HG03039 (cell line): ENCODE measurements around the gene BRD3.

Experiments
- ATAC-seq: cut with Tn5 transposase; IDR thresholded peaks from one replicate; pipeline ENCODE4 v1.9.1; 2021; ENCODE audit warnings: mild to moderate bottlenecking, moderate library complexity; ENCODE audit not compliant: unreplicated experiment

Gene BRD3

GRCh38 chr9:134066913-134067851 is 644 bp downstream of the BRD3 start:
- peak; percentile 8 for ATAC-seq

GRCh38 chr9:134066526-134066912 is 1.3 kb downstream of the BRD3 start:
- no peak for ATAC-seq

- ATAC-seq = no peak
Measured at GRCh38 chr9:134065612-134066419, 2.0 kb downstream of the BRD3 start.

- ATAC-seq = no peak
Measured at GRCh38 chr9:134064711-134065110, 3.1 kb downstream of the BRD3 start.

- ATAC-seq = no peak
Measured at GRCh38 chr9:134063571-134064450, 4.0 kb downstream of the BRD3 start.

- no peak for ATAC-seq
Measured at GRCh38 chr9:134063088-134063570, 4.7 kb downstream of the BRD3 start.

- ATAC-seq = no peak
Measured at GRCh38 chr9:134062461-134063087, 5.3 kb downstream of the BRD3 start.

GRCh38 chr9:134061688-134062371 is 6.0 kb downstream of the BRD3 start:
- ATAC-seq = no peak

GRCh38 chr9:134061019-134061687 is 6.7 kb downstream of the BRD3 start:
- ATAC-seq = no peak

GRCh38 chr9:134060546-134060945 is 7.3 kb downstream of the BRD3 start:
- no peak for ATAC-seq

- no peak for ATAC-seq
Measured at GRCh38 chr9:134059661-134060395, 8.0 kb downstream of the BRD3 start.

- no peak for ATAC-seq
Measured at GRCh38 chr9:134059188-134059641, 8.6 kb downstream of the BRD3 start.

- ATAC-seq = no peak
Measured at GRCh38 chr9:134058716-134059115, 9.1 kb downstream of the BRD3 start.

- no peak for ATAC-seq
Measured at GRCh38 chr9:134057751-134058701, 9.8 kb downstream of the BRD3 start.

GRCh38 chr9:134057307-134057657 is 10.5 kb downstream of the BRD3 start:
- ATAC-seq = no peak

GRCh38 chr9:134056483-134057306 is 11.1 kb downstream of the BRD3 start:
- ATAC-seq = no peak
